Fibroblast of skin of right biceps (primary cell): ENCODE measurements around the gene PARD3.
"Not testable (repeated sequence)": the region's sequence is repeated elsewhere in the genome, so short reads cannot be mapped to it uniquely, and the experiment has no call there.

Source experiments
- DNase-seq: peaks from one replicate; pipeline ENCODE4 v3.0.0-alpha.2; 2013

The PARD3 gene

GRCh38 chr10:34709637-34710390 is 105.3 kb downstream of the PARD3 start:
- DNase-seq, result no peak

DNA sequence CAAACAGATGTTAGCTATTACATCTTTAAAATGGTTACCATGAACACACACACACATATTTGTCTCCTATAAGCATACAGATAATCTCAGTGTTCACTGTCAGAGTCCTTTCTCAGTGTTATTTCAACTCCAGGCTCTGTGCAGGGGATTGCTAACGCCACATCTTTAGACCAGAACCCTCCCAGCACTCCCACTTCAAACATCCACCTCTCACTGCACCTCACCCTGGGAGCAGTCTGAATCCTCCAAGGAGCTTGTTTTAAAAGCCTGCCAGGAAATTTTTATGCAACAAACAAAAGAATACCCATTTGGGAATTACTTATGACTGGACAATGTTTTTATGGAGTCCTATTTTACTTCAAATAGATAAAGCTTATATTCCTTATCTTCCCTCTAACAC is 107.4 kb downstream of the PARD3 start:
- DNase-seq, result no peak

- DNase-seq, result not testable (repeated sequence)
Observed at GRCh38 chr10:34706992-34707391, 108.1 kb downstream of the PARD3 start.

DNA sequence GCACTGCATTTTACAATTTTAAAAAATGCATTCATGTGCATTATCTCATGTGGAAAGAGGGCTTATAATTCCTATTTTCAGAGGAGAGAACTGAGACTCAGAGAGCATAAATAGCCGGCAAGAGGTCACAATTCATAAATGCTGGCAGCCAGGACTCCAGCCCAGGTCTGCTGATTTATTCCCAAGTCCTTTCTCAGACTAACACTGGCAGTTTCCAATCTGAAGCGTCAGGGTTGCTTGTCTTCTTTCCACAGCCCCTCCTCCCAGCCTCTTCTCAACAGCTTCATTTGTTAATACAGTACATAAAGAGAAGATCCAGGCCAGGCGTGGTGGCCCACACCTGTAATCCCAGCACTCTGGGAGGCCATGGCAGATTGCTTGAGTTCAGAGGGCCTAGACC is 108.9 kb downstream of the PARD3 start:
- DNase-seq, result no peak

DNA sequence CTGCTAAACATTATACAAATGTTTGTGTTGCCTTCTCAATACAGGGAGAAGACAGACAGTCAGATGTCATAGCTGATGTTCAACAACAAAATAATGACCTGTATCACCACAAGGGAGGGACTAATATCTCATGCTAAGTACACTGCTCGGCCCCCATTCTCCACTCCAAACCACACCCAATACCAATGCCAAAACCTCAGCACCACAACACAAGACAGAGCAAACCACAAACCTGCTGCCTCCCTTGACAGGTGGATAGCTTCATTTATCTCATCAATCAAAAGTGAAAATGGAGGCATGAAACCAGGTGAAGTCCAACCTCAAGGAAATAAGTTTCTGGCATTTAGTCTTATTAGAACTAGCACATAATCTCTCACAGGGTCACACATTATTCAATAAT is 109.5 kb downstream of the PARD3 start:
- DNase-seq, result no peak

GRCh38 chr10:34704526-34705184 is 110.4 kb downstream of the PARD3 start:
- DNase-seq, result no peak

GRCh38 chr10:34702982-34703381 is 112.1 kb downstream of the PARD3 start:
- DNase-seq, result no peak

- no peak for DNase-seq
Observed at GRCh38 chr10:34702093-34702937, 112.8 kb downstream of the PARD3 start.

DNA sequence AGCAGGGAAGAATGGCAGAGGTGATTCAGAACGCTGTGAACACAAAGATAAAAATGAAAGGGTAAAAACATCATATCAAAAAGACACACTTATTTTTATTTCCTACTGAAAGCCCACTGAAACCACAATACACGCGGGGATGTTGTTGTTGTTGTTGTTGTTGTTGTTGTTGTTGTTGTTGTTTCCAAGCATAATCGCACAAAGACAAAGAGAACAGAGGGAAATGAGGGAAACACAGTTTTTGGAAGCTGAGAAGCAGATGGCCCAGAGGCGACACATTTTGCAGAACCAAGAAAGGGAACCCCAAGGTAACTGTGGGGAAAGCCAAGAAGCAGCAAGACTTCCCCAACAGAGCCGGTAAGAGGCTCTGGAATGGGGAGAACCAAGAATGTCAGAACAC is 113.9 kb downstream of the PARD3 start:
- no peak for DNase-seq

- not testable (repeated sequence) for DNase-seq
Observed at GRCh38 chr10:34700752-34701151, 114.3 kb downstream of the PARD3 start.

- DNase-seq, result no peak
Observed at GRCh38 chr10:34699904-34700517, 115.1 kb downstream of the PARD3 start.

GRCh38 chr10:34698979-34699378 is 116.1 kb downstream of the PARD3 start:
- DNase-seq, result peak; percentile 84

GRCh38 chr10:34698248-34698831 is 116.8 kb downstream of the PARD3 start:
- DNase-seq, result no peak

DNA sequence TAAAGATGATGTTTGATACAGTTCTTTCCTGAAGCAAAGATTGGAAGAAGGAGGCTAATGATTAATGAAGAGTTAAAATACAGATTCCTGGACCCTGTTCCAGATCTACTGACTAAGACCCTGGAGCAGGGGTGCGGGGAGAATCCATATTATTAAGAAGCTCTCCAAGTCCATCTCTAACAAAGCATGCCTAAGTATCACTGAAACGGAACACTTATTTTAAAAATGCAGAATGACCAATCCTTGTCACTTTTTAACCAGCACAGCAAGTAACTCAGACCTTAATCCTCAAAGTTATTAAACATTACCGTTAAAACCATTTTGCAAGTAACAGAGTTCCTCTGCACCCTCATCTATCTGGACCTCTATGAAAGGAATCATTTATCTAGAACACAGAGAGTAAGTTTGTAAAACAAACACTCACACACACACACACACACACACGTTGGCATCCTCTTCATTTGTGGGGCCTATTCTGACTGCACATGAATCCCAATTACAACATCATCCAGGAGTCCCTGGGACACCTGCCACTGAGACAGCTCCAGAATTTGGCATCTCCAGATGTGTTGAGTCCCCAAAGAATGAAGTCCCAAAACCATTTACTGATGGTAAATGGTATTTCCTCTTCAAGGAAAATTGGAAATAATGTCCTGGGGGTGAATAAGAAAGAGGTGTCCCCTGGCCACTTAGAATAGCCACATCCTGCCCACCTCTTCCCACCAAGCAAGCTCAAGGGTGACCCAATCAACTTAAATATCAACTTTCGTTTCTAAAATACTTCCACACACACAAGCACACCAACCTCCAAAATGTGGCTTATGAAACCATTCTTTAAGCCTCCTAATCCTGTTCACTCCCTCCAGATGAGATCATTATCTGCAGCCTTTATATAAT is 117.5 kb downstream of the PARD3 start:
- DNase-seq, result no peak

DNA sequence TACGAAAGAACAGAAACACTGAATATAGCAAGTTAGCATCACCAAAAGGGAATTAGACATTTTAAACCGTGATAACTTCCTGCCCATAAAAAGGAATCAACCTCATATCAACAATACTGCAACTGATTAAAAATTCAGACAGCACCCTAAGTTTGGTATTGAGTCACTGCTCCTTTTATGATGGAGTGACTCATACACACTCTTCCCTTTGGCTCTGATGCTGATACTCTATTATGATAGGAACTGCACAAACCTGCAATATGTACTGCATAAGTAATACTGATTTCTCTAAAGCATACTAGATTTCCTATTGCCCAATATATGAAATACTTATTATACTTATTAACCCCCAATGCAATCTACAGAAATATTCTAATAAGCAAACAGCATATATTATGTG is 118.7 kb downstream of the PARD3 start:
- DNase-seq, result peak; percentile 74

- no peak for DNase-seq
Observed at GRCh38 chr10:34690383-34691049, 124.6 kb downstream of the PARD3 start.

DNA sequence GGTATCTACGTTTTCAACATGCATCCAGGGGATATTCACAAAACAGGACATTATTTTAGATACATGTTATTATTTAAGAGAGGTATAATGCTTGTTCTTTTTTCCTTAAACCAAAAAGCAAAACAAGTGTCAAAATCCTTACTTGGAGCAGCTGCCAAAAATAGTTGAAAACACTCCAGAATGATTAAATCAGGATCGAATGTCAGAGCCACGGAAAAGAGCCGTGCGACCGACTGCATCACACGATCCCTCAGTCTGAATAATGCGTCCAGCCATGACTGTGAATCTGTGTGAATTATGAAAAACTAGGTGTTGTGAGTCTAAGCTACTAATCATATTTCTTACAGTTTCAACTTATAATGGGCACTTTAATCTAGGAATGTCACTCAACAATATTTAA is 126.0 kb downstream of the PARD3 start:
- DNase-seq, result peak; percentile 69

- DNase-seq, result peak; percentile 42
Observed at GRCh38 chr10:34687434-34688210, 127.5 kb downstream of the PARD3 start.

GRCh38 chr10:34682580-34682979 is 132.5 kb downstream of the PARD3 start:
- DNase-seq, result no peak

DNA sequence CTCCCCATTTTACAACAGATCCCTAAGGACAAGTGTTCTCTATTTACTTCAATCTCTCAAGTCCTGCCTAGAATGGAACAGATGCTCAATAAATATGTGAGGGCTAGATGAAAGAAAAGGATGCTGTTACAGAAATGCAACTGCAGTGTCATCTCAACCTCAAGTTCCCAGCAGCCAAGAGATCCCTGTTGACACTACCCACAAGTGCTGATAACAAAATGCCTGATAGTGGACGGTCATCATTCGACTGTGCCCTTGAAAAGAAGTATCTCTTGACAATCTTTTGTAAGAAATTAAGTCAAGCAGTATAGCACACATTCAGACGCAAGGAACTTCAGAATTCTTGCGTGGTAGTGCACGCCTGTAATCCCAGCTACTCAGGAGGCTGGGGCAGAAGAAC is 133.2 kb downstream of the PARD3 start:
- no peak for DNase-seq
